Gastroesophageal sphincter (tissue), 3 donors: Measurements from ENCODE around the gene PSMC1.

Experiments
- EP300 ChIP-seq: sonication (generic); formaldehyde crosslinking; IDR thresholded peaks from one replicate; pipeline ENCODE4 v1.6.1; 2017; ENCODE audit warnings: antibody characterized with exemption, mild to moderate bottlenecking
- TF ChIP-seq, protein P1 (sequence below), 4 experiments: fragments of 200-600 bp in 2 of 4; fragments of 450-650 bp in 2 of 4; sonication (generic) in 1 of 4; IDR thresholded peaks; one replicate each; pipeline ENCODE4 v1.5.1; 2017 to 2019; ENCODE audit warnings: antibody characterized with exemption in 4 of 4, mild to moderate bottlenecking in 2 of 4, moderate library complexity in 2 of 4

DNA sequence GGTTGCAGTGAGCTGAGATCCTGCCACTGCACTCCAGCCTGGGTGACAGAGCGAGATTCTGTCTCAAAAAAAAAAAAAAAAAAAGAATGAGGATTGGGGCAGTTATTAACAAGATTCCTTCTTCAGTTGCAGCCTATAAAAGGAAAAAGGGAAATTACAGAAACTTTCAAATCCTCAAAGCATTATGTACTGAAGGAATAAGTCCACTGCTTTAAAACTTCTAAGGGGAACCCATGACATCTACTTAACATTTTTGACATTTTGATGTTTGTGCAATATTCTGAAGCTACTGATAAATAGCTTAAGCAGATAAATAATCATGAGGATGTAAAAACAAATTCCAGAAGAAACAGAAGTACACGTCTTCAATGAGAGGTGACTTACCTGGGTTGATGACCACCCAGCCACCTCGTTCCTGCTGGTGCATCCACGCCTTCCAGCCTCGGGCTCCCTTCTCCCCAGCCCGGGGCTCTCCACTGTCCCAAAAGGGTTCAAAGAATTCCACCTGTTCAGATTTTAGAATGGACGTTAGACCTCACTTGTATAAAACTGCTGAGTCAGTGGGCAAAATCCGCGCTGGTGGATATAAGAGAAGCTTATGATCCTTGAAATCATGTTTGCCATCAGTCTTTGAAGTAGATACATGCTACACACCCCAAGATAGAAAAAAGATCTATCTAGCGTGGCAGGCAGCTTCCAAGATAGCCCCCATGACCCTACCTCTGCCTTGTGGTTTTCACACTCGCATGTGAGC, 41.7 kb downstream of the PSMC1 start:
- TF ChIP-seq, protein P1, sequence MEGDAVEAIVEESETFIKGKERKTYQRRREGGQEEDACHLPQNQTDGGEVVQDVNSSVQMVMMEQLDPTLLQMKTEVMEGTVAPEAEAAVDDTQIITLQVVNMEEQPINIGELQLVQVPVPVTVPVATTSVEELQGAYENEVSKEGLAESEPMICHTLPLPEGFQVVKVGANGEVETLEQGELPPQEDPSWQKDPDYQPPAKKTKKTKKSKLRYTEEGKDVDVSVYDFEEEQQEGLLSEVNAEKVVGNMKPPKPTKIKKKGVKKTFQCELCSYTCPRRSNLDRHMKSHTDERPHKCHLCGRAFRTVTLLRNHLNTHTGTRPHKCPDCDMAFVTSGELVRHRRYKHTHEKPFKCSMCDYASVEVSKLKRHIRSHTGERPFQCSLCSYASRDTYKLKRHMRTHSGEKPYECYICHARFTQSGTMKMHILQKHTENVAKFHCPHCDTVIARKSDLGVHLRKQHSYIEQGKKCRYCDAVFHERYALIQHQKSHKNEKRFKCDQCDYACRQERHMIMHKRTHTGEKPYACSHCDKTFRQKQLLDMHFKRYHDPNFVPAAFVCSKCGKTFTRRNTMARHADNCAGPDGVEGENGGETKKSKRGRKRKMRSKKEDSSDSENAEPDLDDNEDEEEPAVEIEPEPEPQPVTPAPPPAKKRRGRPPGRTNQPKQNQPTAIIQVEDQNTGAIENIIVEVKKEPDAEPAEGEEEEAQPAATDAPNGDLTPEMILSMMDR (IDR thresholded peaks at IDR 0.05), result no peak
- no peak for TF ChIP-seq EP300
